Upper lobe of left lung (tissue), 6 donors: ENCODE results near the gene TESPA1. TPM values are rescaled to one million over a fixed set of nuclear protein-coding genes. Genes with fewer than 3 reads are reported as not detected.
"Not testable (repeated sequence)": the region's sequence is repeated elsewhere in the genome, so short reads cannot be mapped to it uniquely, and the experiment has no call there.

Source experiments
- ATAC-seq, 2 donors: fragments of 200-7000 bp; cut with Tn5 transposase; one replicate each; pipeline ENCODE4 v1.9.1; 2022; ENCODE audit warnings: mild to moderate bottlenecking in 2 of 2, moderate library complexity in 2 of 2; ENCODE audit not compliant: low FRiP score in 2 of 2
- DNase-seq, 2 donors: peaks; one replicate each; pipeline ENCODE4 v3.0.0-alpha.2; 2019 to 2020
- H3K27ac ChIP-seq, 4 donors: fragments of 200-600 bp; sonication (generic); one replicate each; pipeline ENCODE4 v1.5.1; 2016 to 2019
- H3K27me3 ChIP-seq, 4 donors: fragments of 200-600 bp; sonication (generic); one replicate each; pipeline ENCODE4 v1.5.1; 2017 to 2019
- H3K36me3 ChIP-seq, 4 donors: fragments of 200-600 bp; sonication (generic); one replicate each; pipeline ENCODE4 v1.5.1; 2016 to 2019
- H3K4me1 ChIP-seq, 4 donors: fragments of 200-600 bp; sonication (generic); one replicate each; pipeline ENCODE4 v1.5.1; 2018 to 2019
- H3K4me3 ChIP-seq, 4 donors: fragments of 200-600 bp; sonication (generic); one replicate each; pipeline ENCODE4 v1.5.1; 2017 to 2019; ENCODE audit warnings: mild to moderate bottlenecking in 2 of 4, moderate library complexity in 1 of 4
- H3K9me3 ChIP-seq, 4 donors: fragments of 200-600 bp; sonication (generic); one replicate each; pipeline ENCODE4 v1.5.1; 2018 to 2019
- EP300 ChIP-seq, 4 donors: sonication (generic); formaldehyde crosslinking; IDR thresholded peaks; one replicate each; pipeline ENCODE4 v1.5.1; 2017; ENCODE audit warnings: antibody characterized with exemption in 4 of 4, control low read depth in 2 of 4
- POLR2A ChIP-seq, 4 donors: fragments of 450-650 bp; IDR thresholded peaks; one replicate each; pipeline ENCODE4 v1.5.1; 2016 to 2017; ENCODE audit warnings: antibody characterized with exemption in 4 of 4, mild to moderate bottlenecking in 2 of 4
- POLR2AphosphoS5 ChIP-seq, 2 donors: sonication (generic); formaldehyde crosslinking; IDR thresholded peaks; one replicate each; pipeline ENCODE4 v1.5.1; 2017; ENCODE audit warnings: antibody characterized with exemption in 2 of 2
- WGBS, 2 donors: methylation state at CpG; one replicate each; pipeline ENCODE4 v1.1.5; 2017 to 2018; 5-methylcytosine and 5-hydroxymethylcytosine counted together
- total RNA-seq, 6 donors: library from RNA; depleted of rRNA in 4 of 6; stranded (reverse); fragments of >200 nt in 4 of 6; gene quantifications; one replicate each; pipeline versions ENCODE4 v1.1.0 to v1.2.1, GENCODE V29; 2016 to 2021
- TF ChIP-seq, protein P1 (sequence below), 6 experiments: fragments of 450-650 bp in 4 of 6; fragments of 200-600 bp in 2 of 6; sonication (generic) in 2 of 6; IDR thresholded peaks; one replicate each; pipeline ENCODE4 v1.5.1; 2016 to 2019; ENCODE audit warnings: antibody characterized with exemption in 6 of 6
- donor health status: DM: no; HTN: no; CAD: no; lungs with moderate emphysema.
- donor health status: DM: no; HTN: yes; CAD: no; lungs with severe emphysema.

Gene TESPA1
- total RNA-seq, 6 donors from 2014 or later = 2.7 to 10.5 (median 4.3) TPM

DNA sequence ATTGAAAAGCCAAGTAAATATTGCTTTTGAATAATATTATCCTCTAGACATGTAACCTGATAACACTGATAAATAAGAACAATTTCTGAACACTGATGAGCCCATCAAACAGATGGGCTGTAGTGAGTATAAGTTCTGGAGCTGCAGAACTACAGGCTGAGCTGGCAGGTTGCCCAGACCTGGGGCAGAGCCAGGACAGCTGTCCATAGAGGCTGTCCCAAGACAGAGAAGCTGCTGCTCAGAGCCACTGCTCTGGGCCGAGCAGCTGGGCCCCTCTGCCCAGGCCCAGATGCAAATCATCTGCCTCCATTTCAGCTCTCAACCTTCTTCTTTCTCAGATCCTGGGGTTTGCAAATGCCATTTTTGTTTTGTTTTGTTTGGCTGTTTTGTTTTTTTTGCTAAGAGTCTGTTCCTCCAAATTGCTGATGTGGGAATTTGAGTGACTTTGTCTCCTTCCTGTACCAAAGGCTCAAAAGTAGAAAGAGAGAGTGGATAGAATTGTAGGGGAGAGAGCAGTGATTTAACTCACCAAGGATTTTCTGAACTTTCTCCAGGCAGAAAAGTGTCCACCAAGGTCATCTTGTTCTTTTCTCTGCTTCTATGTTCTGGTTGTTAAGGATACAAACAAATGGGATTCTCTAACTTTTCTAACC lies 4.0 kb upstream of the TESPA1 start:
- Histone ChIP-seq H3K36me3 (no peaks in the 10 kb centered on the region), H3K27ac (no peak overlapping the region), H3K4me3 (no peak overlapping the region), H3K27me3 (no peaks in the 10 kb centered on the region), H3K4me1 (peaks cover 0 to 7% (median 2%) of the 10 kb centered on the region in 4 donors), H3K9me3 (no peaks in the 10 kb centered on the region)
- peak; percentile 45 to 54 for DNase-seq
- peak; percentile 73 to 75 for ATAC-seq
- 29 to 56% methylated on average over 1 of the region's 1 CpG for WGBS, 2 donors
- TF ChIP-seq, protein P1, sequence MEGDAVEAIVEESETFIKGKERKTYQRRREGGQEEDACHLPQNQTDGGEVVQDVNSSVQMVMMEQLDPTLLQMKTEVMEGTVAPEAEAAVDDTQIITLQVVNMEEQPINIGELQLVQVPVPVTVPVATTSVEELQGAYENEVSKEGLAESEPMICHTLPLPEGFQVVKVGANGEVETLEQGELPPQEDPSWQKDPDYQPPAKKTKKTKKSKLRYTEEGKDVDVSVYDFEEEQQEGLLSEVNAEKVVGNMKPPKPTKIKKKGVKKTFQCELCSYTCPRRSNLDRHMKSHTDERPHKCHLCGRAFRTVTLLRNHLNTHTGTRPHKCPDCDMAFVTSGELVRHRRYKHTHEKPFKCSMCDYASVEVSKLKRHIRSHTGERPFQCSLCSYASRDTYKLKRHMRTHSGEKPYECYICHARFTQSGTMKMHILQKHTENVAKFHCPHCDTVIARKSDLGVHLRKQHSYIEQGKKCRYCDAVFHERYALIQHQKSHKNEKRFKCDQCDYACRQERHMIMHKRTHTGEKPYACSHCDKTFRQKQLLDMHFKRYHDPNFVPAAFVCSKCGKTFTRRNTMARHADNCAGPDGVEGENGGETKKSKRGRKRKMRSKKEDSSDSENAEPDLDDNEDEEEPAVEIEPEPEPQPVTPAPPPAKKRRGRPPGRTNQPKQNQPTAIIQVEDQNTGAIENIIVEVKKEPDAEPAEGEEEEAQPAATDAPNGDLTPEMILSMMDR (IDR thresholded peaks at IDR 0.05) = no peak
- TF ChIP-seq POLR2AphosphoS5 (IDR thresholded peaks at IDR 0.05) = no peak

- Histone ChIP-seq H3K4me1 (peaks cover 0 to 7% (median 2%) of the 10 kb centered on the region in 4 donors), H3K27ac (no peak overlapping the region), H3K27me3 (no peaks in the 10 kb centered on the region), H3K36me3 (no peaks in the 10 kb centered on the region), H3K4me3 (no peak overlapping the region), H3K9me3 (no peaks in the 10 kb centered on the region)
- DNase-seq (no peak), ATAC-seq (no peak)
- WGBS, 2 donors = 62 to 83% methylated on average over 4 of the region's 4 CpGs
- no peak for TF ChIP-seq POLR2A (IDR thresholded peaks at IDR 0.05)
Observed at GRCh38 chr12:54987611-54988231, 3.2 kb upstream of the TESPA1 start.

GRCh38 chr12:54986773-54987172 lies 2.2 kb upstream of the TESPA1 start:
- H3K36me3 ChIP-seq, DNase-seq, ATAC-seq, H3K27me3 ChIP-seq, H3K27ac ChIP-seq, H3K4me3 ChIP-seq, H3K4me1 ChIP-seq, H3K9me3 ChIP-seq: not testable (repeated sequence)
- WGBS, 2 donors = 87 to 90% methylated on average over 3 of the region's 3 CpGs

- TF ChIP-seq POLR2AphosphoS5 (IDR thresholded peaks at IDR 0.05) (no peak), POLR2A (IDR thresholded peaks at IDR 0.05) (no peak), EP300 (IDR thresholded peaks at IDR 0.05) (no peak)
- TF ChIP-seq, protein P1 (IDR thresholded peaks at IDR 0.05) = no peak
- H3K4me3 ChIP-seq = peak overlapping the region in 1 of 4 donors; percentile 21
Observed at GRCh38 chr12:54983536-54984101, 943 bp downstream of the TESPA1 start.

DNA sequence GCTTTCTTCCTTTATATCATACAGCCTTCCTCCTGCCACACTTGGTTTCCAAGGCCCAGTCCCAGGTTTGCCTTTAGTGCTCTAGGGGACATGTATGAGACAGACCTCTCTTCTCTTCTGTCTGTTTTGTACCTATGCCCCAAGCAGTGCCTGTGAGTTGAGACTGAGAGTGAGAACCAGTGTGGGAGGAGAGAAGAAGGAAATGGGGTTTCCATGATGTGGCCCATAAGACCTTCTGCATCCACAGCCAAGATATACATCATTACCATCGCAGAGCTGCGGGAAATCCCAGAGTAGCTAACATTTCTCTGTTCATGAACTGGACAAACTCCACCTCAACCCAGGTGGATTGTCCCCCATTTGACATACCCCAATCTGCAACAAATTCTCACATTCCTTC lies 2.8 kb downstream of the TESPA1 start:
- no peak overlapping the region for H3K27ac ChIP-seq
- no peaks in the 10 kb centered on the region for H3K36me3 ChIP-seq
- 85 to 93% methylated on average over 2 of the region's 2 CpGs for WGBS, 2 donors
- H3K27me3 ChIP-seq = no peaks in the 10 kb centered on the region
- H3K4me1 ChIP-seq = peaks cover 0 to 7% (median 2%) of the 10 kb centered on the region in 4 donors
- TF ChIP-seq EP300 (IDR thresholded peaks at IDR 0.05) (no peak), POLR2A (IDR thresholded peaks at IDR 0.05) (no peak), POLR2AphosphoS5 (IDR thresholded peaks at IDR 0.05) (no peak)
- TF ChIP-seq, protein P1 (IDR thresholded peaks at IDR 0.05) = no peak
- H3K9me3 ChIP-seq = no peaks in the 10 kb centered on the region
- ATAC-seq (no peak), DNase-seq (no peak)
- H3K4me3 ChIP-seq = no peak overlapping the region

More at GRCh38 chr12:54983536-54984101, 943 bp downstream of the TESPA1 start:
- WGBS, 2 donors = 55 to 60% methylated on average over 2 of the region's 2 CpGs
- H3K9me3 ChIP-seq = no peaks in the 10 kb centered on the region
- H3K27ac ChIP-seq = no peak overlapping the region
- no peaks in the 10 kb centered on the region for H3K27me3 ChIP-seq
- ATAC-seq (no peak), DNase-seq (no peak)
- H3K36me3 ChIP-seq = no peaks in the 10 kb centered on the region
- H3K4me1 ChIP-seq = peaks cover 0 to 7% (median 2%) of the 10 kb centered on the region in 4 donors
